ENCODE measurements around the gene ARHGEF6.

ARHGEF6 gene

GRCh38 chrX:136646602-136647239 is 134.0 kb downstream of the ARHGEF6 start:
- peak; percentile 43 for DNase-seq (ENCODE audit: low spot score)

GRCh38 chrX:136643243-136643642 is 137.5 kb downstream of the ARHGEF6 start:
- no peak for DNase-seq (ENCODE audit: low spot score)

GRCh38 chrX:136639506-136640176 is 141.1 kb downstream of the ARHGEF6 start:
- peak; percentile 50 for DNase-seq (ENCODE audit: low spot score)

- no peak for DNase-seq (ENCODE audit: low spot score)
Measured at GRCh38 chrX:136636121-136636520, 144.6 kb downstream of the ARHGEF6 start.

- DNase-seq (ENCODE audit: low spot score), result peak; percentile 72
Measured at GRCh38 chrX:136635235-136635634, 145.5 kb downstream of the ARHGEF6 start.

GRCh38 chrX:136630881-136631280 is 149.9 kb downstream of the ARHGEF6 start:
- no peak for DNase-seq (ENCODE audit: low spot score)

- DNase-seq (ENCODE audit: low spot score), result no peak
Measured at GRCh38 chrX:136629084-136629750, 151.5 kb downstream of the ARHGEF6 start.

GRCh38 chrX:136627409-136627808 is 153.3 kb downstream of the ARHGEF6 start:
- DNase-seq (ENCODE audit: low spot score), result peak; percentile 48

- DNase-seq (ENCODE audit: low spot score), result no peak
Measured at GRCh38 chrX:136626891-136627290, 153.8 kb downstream of the ARHGEF6 start.

GRCh38 chrX:136626237-136626636 is 154.5 kb downstream of the ARHGEF6 start:
- peak; percentile 53 for DNase-seq (ENCODE audit: low spot score)

- no peak for DNase-seq (ENCODE audit: low spot score)
Measured at GRCh38 chrX:136625246-136625645, 155.5 kb downstream of the ARHGEF6 start.

GRCh38 chrX:136623396-136623795 is 157.3 kb downstream of the ARHGEF6 start:
- DNase-seq (ENCODE audit: low spot score), result peak; percentile 29

GRCh38 chrX:136622568-136622967 is 158.2 kb downstream of the ARHGEF6 start:
- no peak for DNase-seq (ENCODE audit: low spot score)

- no peak for DNase-seq (ENCODE audit: low spot score)
Measured at GRCh38 chrX:136620780-136621179, 160.0 kb downstream of the ARHGEF6 start.

- DNase-seq (ENCODE audit: low spot score), result peak; percentile 69
Measured at GRCh38 chrX:136619899-136620505, 160.7 kb downstream of the ARHGEF6 start.

- DNase-seq (ENCODE audit: low spot score), result peak; percentile 60
Measured at GRCh38 chrX:136616987-136617685, 163.6 kb downstream of the ARHGEF6 start.

Data from CD4-positive, alpha-beta T cell treated with Interleukin-15 for 4 hours (primary cell).